ENCODE measurements around the gene NME9.
A peak's percentile ranks its signal among the peaks of the same experiment; 100 is the strongest.

Gene NME9

GRCh38 chr3:138331143-138331894 is 1.7 kb upstream of the NME9 start:
- TF ChIP-seq CTCF (IDR thresholded peaks at IDR 0.05; ENCODE audit: low read depth, low read length): peak; percentile 20
- no peak for DNase-seq (ENCODE audit: extremely low read depth, low read depth)

DNA sequence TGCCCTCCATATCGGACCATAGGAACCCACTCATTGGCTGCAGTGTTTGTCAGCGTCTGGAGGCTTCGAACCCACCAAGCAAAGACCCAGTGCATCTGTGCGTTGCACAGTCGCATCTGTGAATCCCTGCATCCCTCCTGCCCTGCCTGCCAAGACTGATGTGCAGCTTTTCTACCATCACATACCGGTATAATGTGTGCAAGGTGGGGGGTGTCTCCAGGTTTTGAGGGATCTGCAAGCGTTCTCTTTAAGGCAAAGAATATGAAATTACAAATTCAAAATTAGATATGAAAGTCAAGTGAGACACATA is 288 bp upstream of the NME9 start:
- no peak for DNase-seq (ENCODE audit: extremely low read depth, low read depth)
- no peak for TF ChIP-seq CTCF (IDR thresholded peaks at IDR 0.05; ENCODE audit: low read depth, low read length)

GRCh38 chr3:138328341-138328740 is 1.3 kb downstream of the NME9 start:
- peak; percentile 15; the same call in 1 of the 2 replicates for TF ChIP-seq CTCF (IDR thresholded peaks at IDR 0.05; ENCODE audit: low read depth, low read length)
- DNase-seq (ENCODE audit: extremely low read depth, low read depth): no peak

DNA sequence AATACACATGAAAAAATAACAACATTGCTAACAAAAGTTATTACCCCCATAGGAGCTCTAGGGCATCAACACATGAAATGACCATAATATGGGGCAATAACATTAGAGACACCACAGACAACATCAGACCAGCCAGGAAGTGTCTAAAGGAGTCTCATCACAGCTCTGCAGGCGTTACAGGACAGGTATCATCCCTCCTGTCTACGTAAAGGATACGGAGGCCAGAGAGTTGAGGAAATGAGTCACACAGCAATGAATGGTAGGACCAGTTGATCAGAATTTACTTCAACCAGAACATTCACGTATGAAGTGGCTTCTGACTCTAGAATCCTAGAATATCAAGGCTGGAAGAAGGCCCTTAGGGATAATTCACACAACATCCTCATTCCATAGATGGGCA is 1.8 kb downstream of the NME9 start:
- no peak for TF ChIP-seq CTCF (IDR thresholded peaks at IDR 0.05; ENCODE audit: low read depth, low read length)
- no peak for DNase-seq (ENCODE audit: extremely low read depth, low read depth)

- TF ChIP-seq CTCF (IDR thresholded peaks at IDR 0.05; ENCODE audit: low read depth, low read length): no peak
- DNase-seq (ENCODE audit: extremely low read depth, low read depth): no peak
Observed at GRCh38 chr3:138326866-138327595, 2.6 kb downstream of the NME9 start.

DNA sequence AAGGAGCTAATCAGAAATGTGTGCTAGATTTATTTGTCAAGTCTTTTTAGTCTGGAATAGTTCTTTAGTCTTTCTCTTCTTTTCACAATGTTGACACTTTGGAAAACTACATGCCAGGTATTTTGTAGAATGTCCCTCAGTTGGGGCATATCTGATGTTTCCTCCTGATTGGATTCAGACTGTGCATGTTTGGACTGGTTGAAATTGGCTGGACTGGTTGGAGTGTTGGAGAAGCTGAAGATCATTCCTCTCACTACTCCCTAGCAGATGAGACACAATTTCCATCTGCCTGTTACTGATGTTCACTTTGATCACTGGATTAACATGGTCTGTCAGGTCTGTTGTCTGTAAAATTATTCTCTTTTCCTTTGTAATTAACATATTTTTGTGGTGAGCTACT is 3.7 kb downstream of the NME9 start:
- TF ChIP-seq CTCF (IDR thresholded peaks at IDR 0.05; ENCODE audit: low read depth, low read length): no peak
- DNase-seq (ENCODE audit: extremely low read depth, low read depth): no peak

GRCh38 chr3:138323971-138324370 is 5.7 kb downstream of the NME9 start:
- DNase-seq (ENCODE audit: extremely low read depth, low read depth): no peak

More at GRCh38 chr3:138323971-138324370, 5.7 kb downstream of the NME9 start:
- TF ChIP-seq CTCF (IDR thresholded peaks at IDR 0.05; ENCODE audit: low read depth, low read length): no peak

Measured in AG09319 (cell line).